Panc1 (cell line): ENCODE measurements around the gene ANAPC1. TPM values are rescaled to one million over a fixed set of nuclear protein-coding genes. Genes with fewer than 3 reads are reported as not detected.

Experiments
- ATAC-seq: fragments of 200-7000 bp; cut with Tn5 transposase; 2 replicates; pipeline ENCODE4 v1.9.1; 2020; ENCODE audit warnings: mild to moderate bottlenecking, moderate library complexity
- BruUV-seq: library from RNA; stranded (reverse); fragments of 400-500 nt; replicated peaks from 2 replicates; lab custom pipeline; 2021; lab: Mats Ljungman, UMichigan
- CTCF ChIA-PET: fragments of 300-600 bp; sonication (Branson Sonifier 250); formaldehyde crosslinking; loops from one replicate; lab custom pipeline; 2022; ENCODE audit warnings: antibody characterized with exemption; lab: Charles Lee
- POLR2A ChIA-PET: fragments of 300-600 bp; sonication (Branson Sonifier 250); formaldehyde crosslinking; loops from one replicate; lab custom pipeline; 2022; ENCODE audit warnings: antibody characterized with exemption; lab: Charles Lee
- DNase-seq: peaks from one replicate; pipeline ENCODE4 v3.0.0-alpha.2; 2010; ENCODE audit warnings: low read depth, low spot score
- H3K27ac ChIP-seq: 2 replicates; pipeline ENCODE4 v1.5.1; 2011; ENCODE audit warnings: mild to moderate bottlenecking, low read length, inconsistent platforms
- H3K27me3 ChIP-seq: fragments of 200-500 bp; sonication (Bioruptor generic); 2 replicates; pipeline ENCODE4 v1.6.0; 2014; ENCODE audit warnings: low read length, inconsistent platforms; ENCODE audit not compliant: control insufficient read depth, insufficient read depth
- H3K36me3 ChIP-seq: fragments of 200-500 bp; sonication (Bioruptor generic); 2 replicates; pipeline ENCODE4 v1.5.1; 2014; ENCODE audit warnings: inconsistent platforms, mild to moderate bottlenecking, low read length, moderate library complexity; ENCODE audit not compliant: control insufficient read depth, insufficient read depth
- H3K4me1 ChIP-seq: 2 replicates; pipeline ENCODE4 v1.5.1; 2011; ENCODE audit warnings: inconsistent platforms, mild to moderate bottlenecking, low read length, moderate library complexity; ENCODE audit not compliant: control insufficient read depth, insufficient read depth
- H3K4me3 ChIP-seq, 2 experiments: 2 replicates each; pipeline ENCODE4 v1.5.1; 2011 to 2012; ENCODE audit warnings: low read depth in 2 of 2, low read length in 2 of 2, mild to moderate bottlenecking in 2 of 2, inconsistent platforms in 1 of 2, moderate library complexity in 1 of 2
- H3K9me3 ChIP-seq: fragments of 200-500 bp; sonication (Bioruptor generic); 2 replicates; pipeline ENCODE4 v1.5.1; 2014; ENCODE audit warnings: low read depth, mild to moderate bottlenecking, inconsistent platforms, low read length, moderate library complexity; ENCODE audit not compliant: control insufficient read depth, insufficient read depth
- CTCF ChIP-seq: fragments of 450-650 bp; IDR thresholded peaks from 2 replicates; pipeline ENCODE4 v1.5.1; 2017; ENCODE audit warnings: mild to moderate bottlenecking
- POLR2AphosphoS5 ChIP-seq: IDR thresholded peaks from 2 replicates; pipeline ENCODE4 v1.6.1; 2012; ENCODE audit warnings: mild to moderate bottlenecking, low read depth, low read length, moderate library complexity
- SIN3A ChIP-seq: IDR thresholded peaks from 2 replicates; pipeline ENCODE4 v1.6.1; 2012; ENCODE audit warnings: low read depth, mild to moderate bottlenecking, low read length, moderate library complexity, borderline replicate concordance; ENCODE audit not compliant: insufficient read depth
- TCF7L2 ChIP-seq: IDR thresholded peaks from 2 replicates; pipeline ENCODE4 v1.6.1; 2011; ENCODE audit warnings: mild to moderate bottlenecking, low read depth, low read length, inconsistent platforms
- in situ Hi-C: cut with HindIII; loops from 2 replicates; pipeline ENCODE4 v1.10.0; 2016; ENCODE audit warnings: low sequenced_read_pairs, low pct_unique_long_range_greater_than_20kb
- intact Hi-C: fragments of 100-400 bp; cut with micrococcal nuclease; formaldehyde crosslinking; loops from one replicate; pipeline ENCODE4 v1.10.0; 2022; ENCODE audit not compliant: unreplicated experiment
- total RNA-seq: library from RNA; stranded (reverse); gene quantifications from one replicate; pipeline ENCODE4 v1.2.1, GENCODE V29; 2021; ENCODE audit not compliant: unreplicated experiment
- TF ChIP-seq, protein P1 (sequence below), 2 experiments: IDR thresholded peaks; 2 replicates each; pipeline ENCODE4 v1.6.1; 2011 to 2012; ENCODE audit warnings: low read depth in 2 of 2, control low read depth in 1 of 2, low read length in 1 of 2, mild to moderate bottlenecking in 1 of 2, moderate library complexity in 1 of 2; ENCODE audit not compliant: insufficient read depth in 1 of 2

Gene ANAPC1
- total RNA-seq, 1 experiment from 2014 or later = 75.1 TPM

- Histone ChIP-seq H3K36me3 (no peaks in the 10 kb centered on the region), H3K4me3 (no peak overlapping the region), H3K4me1 (peaks cover 26% of the 10 kb centered on the region), H3K9me3 (no peaks in the 10 kb centered on the region), H3K27me3 (no peaks in the 10 kb centered on the region), H3K27ac (no peak overlapping the region)
- in situ Hi-C loops = no loop called here
- CTCF ChIA-PET = no interaction called here
- TF ChIP-seq, protein P1, sequence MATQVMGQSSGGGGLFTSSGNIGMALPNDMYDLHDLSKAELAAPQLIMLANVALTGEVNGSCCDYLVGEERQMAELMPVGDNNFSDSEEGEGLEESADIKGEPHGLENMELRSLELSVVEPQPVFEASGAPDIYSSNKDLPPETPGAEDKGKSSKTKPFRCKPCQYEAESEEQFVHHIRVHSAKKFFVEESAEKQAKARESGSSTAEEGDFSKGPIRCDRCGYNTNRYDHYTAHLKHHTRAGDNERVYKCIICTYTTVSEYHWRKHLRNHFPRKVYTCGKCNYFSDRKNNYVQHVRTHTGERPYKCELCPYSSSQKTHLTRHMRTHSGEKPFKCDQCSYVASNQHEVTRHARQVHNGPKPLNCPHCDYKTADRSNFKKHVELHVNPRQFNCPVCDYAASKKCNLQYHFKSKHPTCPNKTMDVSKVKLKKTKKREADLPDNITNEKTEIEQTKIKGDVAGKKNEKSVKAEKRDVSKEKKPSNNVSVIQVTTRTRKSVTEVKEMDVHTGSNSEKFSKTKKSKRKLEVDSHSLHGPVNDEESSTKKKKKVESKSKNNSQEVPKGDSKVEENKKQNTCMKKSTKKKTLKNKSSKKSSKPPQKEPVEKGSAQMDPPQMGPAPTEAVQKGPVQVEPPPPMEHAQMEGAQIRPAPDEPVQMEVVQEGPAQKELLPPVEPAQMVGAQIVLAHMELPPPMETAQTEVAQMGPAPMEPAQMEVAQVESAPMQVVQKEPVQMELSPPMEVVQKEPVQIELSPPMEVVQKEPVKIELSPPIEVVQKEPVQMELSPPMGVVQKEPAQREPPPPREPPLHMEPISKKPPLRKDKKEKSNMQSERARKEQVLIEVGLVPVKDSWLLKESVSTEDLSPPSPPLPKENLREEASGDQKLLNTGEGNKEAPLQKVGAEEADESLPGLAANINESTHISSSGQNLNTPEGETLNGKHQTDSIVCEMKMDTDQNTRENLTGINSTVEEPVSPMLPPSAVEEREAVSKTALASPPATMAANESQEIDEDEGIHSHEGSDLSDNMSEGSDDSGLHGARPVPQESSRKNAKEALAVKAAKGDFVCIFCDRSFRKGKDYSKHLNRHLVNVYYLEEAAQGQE (IDR thresholded peaks at IDR 0.05; ENCODE audit: insufficient read depth in 1 of 2, low read depth in 2 of 2, low read length in 1 of 2) = no peak
- no peak for TF ChIP-seq POLR2AphosphoS5
- no peak for TF ChIP-seq CTCF
- no peak for TF ChIP-seq SIN3A
- no peak for TF ChIP-seq TCF7L2
- ATAC-seq (no peak), DNase-seq (no peak)
- intact Hi-C loops = no loop called here
- POLR2A ChIA-PET = no interaction called here
- BruUV-seq = no TSS peak
These were observed 20.0 kb upstream of the ANAPC1 start for GRCh38 chr2:111903930-111904439.

DNA sequence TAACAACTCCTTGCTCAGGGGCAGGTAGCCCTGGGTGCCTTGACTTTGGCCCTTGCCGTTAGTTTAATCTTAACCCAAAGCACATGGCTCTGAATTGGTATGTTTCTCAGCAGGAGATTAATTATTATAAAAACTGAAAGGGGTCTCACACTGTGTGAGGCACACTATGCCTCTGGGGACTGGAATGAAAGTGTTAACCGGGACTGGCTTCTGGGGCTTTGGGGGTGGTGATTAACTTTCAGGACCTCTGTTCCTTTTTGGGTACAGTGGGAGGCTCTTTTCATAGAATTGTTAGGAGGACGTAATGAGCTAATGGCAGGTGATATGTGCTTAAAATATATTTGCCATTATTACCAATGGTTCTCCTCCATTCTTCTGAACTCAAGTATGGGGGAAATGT is 19.5 kb upstream of the ANAPC1 start:
- Histone ChIP-seq H3K27ac (no peak overlapping the region), H3K4me1 (peaks cover 26% of the 10 kb centered on the region), H3K4me3 (no peak overlapping the region), H3K27me3 (no peaks in the 10 kb centered on the region), H3K36me3 (no peaks in the 10 kb centered on the region), H3K9me3 (no peaks in the 10 kb centered on the region)
- TF ChIP-seq SIN3A (no peak), POLR2AphosphoS5 (no peak), CTCF (no peak), TCF7L2 (no peak)
- TF ChIP-seq, protein P1 (IDR thresholded peaks at IDR 0.05; ENCODE audit: insufficient read depth in 1 of 2, low read depth in 2 of 2, low read length in 1 of 2) = no peak
- no TSS peak for BruUV-seq
- POLR2A ChIA-PET = no interaction called here
- intact Hi-C loops (no loop called here), in situ Hi-C loops (no loop called here)
- ATAC-seq (no peak), DNase-seq (no peak)
- CTCF ChIA-PET = no interaction called here
